ENCODE data around the gene RCSD1.

The RCSD1 gene

GRCh38 chr1:167678838-167679237, 48.8 kb downstream of the RCSD1 start:
- TF ChIP-seq CTCF (IDR thresholded peaks at IDR 0.05; ENCODE audit: low read depth, low read length, poor library complexity, severe bottlenecking) (no peak), EZH2phosphoT487 (IDR thresholded peaks at IDR 0.05; ENCODE audit: borderline replicate concordance, low read length) (no peak)
- Histone ChIP-seq H3K79me2 (ENCODE audit: control insufficient read depth, low read length) (peaks cover 69% of the 10 kb centered on the region), H3K9me2 (replicated peaks; ENCODE audit: control insufficient read depth, low read length) (no peaks in the 10 kb centered on the region), H3K4me3 (ENCODE audit: low read length) (no peak overlapping the region), H3K9me3 (ENCODE audit: control insufficient read depth, insufficient read depth, low read length) (no peaks in the 10 kb centered on the region), H3K36me3 (ENCODE audit: control insufficient read depth, low read length) (peaks cover 85% of the 10 kb centered on the region), H3K4me2 (ENCODE audit: low read length) (no peak overlapping the region), H3F3A (ENCODE audit: control insufficient read depth, insufficient read depth) (no peaks in the 10 kb centered on the region), H3K27ac (ENCODE audit: low read depth, low read length) (no peak overlapping the region), H3K27me3 (ENCODE audit: control insufficient read depth, low read length) (no peaks in the 10 kb centered on the region), H3K4me1 (ENCODE audit: control insufficient read depth, low read length) (peaks cover 72% of the 10 kb centered on the region), H4K20me1 (ENCODE audit: control insufficient read depth, insufficient read depth, low read depth, low read length) (no peaks in the 10 kb centered on the region)

- H3K36me3 ChIP-seq (ENCODE audit: control insufficient read depth, low read length) = peaks cover 81% of the 10 kb centered on the region
- peaks cover 64% of the 10 kb centered on the region for H3K4me1 ChIP-seq (ENCODE audit: control insufficient read depth, low read length)
- no peaks in the 10 kb centered on the region for H3F3A ChIP-seq (ENCODE audit: control insufficient read depth, insufficient read depth)
- no peaks in the 10 kb centered on the region for H3K9me2 ChIP-seq (replicated peaks; ENCODE audit: control insufficient read depth, low read length)
- H3K79me2 ChIP-seq (ENCODE audit: control insufficient read depth, low read length) = peaks cover 60% of the 10 kb centered on the region
- no peak overlapping the region for H3K27ac ChIP-seq (ENCODE audit: low read depth, low read length)
- no peaks in the 10 kb centered on the region for H4K20me1 ChIP-seq (ENCODE audit: control insufficient read depth, insufficient read depth, low read depth, low read length)
- peak overlapping the region; percentile 55; the same call in 1 of the 2 replicates for H3K4me2 ChIP-seq (ENCODE audit: low read length)
- no peaks in the 10 kb centered on the region for H3K9me3 ChIP-seq (ENCODE audit: control insufficient read depth, insufficient read depth, low read length)
- no peak for TF ChIP-seq CTCF (IDR thresholded peaks at IDR 0.05; ENCODE audit: low read depth, low read length, poor library complexity, severe bottlenecking)
- no peak for TF ChIP-seq EZH2phosphoT487 (IDR thresholded peaks at IDR 0.05; ENCODE audit: borderline replicate concordance, low read length)
- H3K4me3 ChIP-seq (ENCODE audit: low read length) = no peak overlapping the region
- no peaks in the 10 kb centered on the region for H3K27me3 ChIP-seq (ENCODE audit: control insufficient read depth, low read length)
Measured at GRCh38 chr1:167679714-167680113, 49.7 kb downstream of the RCSD1 start.

- H3K79me2 ChIP-seq (ENCODE audit: control insufficient read depth, low read length) = peaks cover 50% of the 10 kb centered on the region
- no peak for TF ChIP-seq EZH2phosphoT487 (IDR thresholded peaks at IDR 0.05; ENCODE audit: borderline replicate concordance, low read length)
- TF ChIP-seq CTCF (IDR thresholded peaks at IDR 0.05; ENCODE audit: low read depth, low read length, poor library complexity, severe bottlenecking) = no peak
- H3K4me2 ChIP-seq (ENCODE audit: low read length) = peak overlapping the region; percentile 55
- H3K9me2 ChIP-seq (replicated peaks; ENCODE audit: control insufficient read depth, low read length) = no peaks in the 10 kb centered on the region
- H3K4me1 ChIP-seq (ENCODE audit: control insufficient read depth, low read length) = peaks cover 56% of the 10 kb centered on the region
- H3F3A ChIP-seq (ENCODE audit: control insufficient read depth, insufficient read depth) = peaks cover 6% of the 10 kb centered on the region
- peak overlapping the region; percentile 43 for H3K4me3 ChIP-seq (ENCODE audit: low read length)
- no peaks in the 10 kb centered on the region for H3K27me3 ChIP-seq (ENCODE audit: control insufficient read depth, low read length)
- H3K9me3 ChIP-seq (ENCODE audit: control insufficient read depth, insufficient read depth, low read length) = no peaks in the 10 kb centered on the region
- peak overlapping the region; percentile 25 for H3K27ac ChIP-seq (ENCODE audit: low read depth, low read length)
- peaks cover 85% of the 10 kb centered on the region for H3K36me3 ChIP-seq (ENCODE audit: control insufficient read depth, low read length)
- no peaks in the 10 kb centered on the region for H4K20me1 ChIP-seq (ENCODE audit: control insufficient read depth, insufficient read depth, low read depth, low read length)
Measured at GRCh38 chr1:167681024-167681423, 51.0 kb downstream of the RCSD1 start.

Data from DOHH2 (cell line).